GM12874 (cell line): Measurements from ENCODE around the gene KIRREL3.

Experiments
- TF ChIP-seq, protein P1 (sequence below): IDR thresholded peaks from 2 replicates; pipeline ENCODE4 v1.5.1; 2011; ENCODE audit warnings: low read depth, mild to moderate bottlenecking, control low read depth, low read length, moderate library complexity; ENCODE audit not compliant: insufficient read depth

Gene KIRREL3

GRCh38 chr11:126686938-126687337, 313.6 kb downstream of the KIRREL3 start:
- TF ChIP-seq, protein P1, sequence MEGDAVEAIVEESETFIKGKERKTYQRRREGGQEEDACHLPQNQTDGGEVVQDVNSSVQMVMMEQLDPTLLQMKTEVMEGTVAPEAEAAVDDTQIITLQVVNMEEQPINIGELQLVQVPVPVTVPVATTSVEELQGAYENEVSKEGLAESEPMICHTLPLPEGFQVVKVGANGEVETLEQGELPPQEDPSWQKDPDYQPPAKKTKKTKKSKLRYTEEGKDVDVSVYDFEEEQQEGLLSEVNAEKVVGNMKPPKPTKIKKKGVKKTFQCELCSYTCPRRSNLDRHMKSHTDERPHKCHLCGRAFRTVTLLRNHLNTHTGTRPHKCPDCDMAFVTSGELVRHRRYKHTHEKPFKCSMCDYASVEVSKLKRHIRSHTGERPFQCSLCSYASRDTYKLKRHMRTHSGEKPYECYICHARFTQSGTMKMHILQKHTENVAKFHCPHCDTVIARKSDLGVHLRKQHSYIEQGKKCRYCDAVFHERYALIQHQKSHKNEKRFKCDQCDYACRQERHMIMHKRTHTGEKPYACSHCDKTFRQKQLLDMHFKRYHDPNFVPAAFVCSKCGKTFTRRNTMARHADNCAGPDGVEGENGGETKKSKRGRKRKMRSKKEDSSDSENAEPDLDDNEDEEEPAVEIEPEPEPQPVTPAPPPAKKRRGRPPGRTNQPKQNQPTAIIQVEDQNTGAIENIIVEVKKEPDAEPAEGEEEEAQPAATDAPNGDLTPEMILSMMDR = no peak

DNA sequence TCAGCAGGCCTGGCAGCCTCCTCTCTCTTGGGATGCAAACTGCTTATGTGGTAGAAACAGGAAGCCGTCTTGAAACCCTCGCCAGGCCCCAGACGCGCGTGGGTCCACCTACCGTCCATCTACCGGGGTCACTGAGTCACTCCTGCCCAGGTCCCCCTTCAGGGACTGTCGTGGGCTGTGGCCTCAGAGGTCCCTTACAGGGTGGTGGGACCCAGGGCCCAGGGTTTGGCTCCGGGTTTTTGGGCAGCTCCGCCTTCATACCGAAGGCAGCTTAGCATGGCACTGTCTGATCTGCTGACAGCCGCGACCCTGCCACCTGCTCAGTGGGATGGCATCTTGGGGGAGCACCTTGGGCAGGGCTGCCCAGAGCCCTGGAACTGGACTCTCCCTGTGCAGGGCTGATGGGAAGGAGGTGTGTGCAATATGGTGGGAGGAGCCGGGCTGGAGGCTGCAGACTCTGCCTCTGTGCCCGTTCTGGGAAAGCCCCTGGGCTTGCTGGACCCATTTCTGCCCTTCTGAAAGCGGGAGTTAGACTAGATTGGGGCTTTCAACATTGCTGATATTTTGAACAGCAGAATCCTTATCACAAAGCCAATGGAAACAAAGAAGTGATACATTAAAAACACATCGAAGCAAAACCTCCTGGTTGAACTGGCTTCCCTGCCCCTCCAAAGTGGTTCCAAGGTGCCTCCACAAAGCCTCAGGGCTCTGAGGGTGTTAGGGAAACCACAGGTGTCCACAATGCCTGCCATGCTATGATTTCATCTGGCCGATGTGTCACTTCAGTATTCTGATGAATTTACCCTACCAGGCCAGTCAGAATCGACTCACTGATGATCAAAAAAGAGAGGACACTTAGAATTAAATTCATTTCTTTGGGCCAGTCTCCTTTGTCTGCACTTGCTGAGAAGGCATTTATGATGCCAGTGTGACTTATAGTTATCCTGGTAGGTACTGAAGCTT, 316.5 kb downstream of the KIRREL3 start:
- TF ChIP-seq, protein P1 = no peak

GRCh38 chr11:126682590-126682989, 318.0 kb downstream of the KIRREL3 start:
- TF ChIP-seq, protein P1 = no peak

DNA sequence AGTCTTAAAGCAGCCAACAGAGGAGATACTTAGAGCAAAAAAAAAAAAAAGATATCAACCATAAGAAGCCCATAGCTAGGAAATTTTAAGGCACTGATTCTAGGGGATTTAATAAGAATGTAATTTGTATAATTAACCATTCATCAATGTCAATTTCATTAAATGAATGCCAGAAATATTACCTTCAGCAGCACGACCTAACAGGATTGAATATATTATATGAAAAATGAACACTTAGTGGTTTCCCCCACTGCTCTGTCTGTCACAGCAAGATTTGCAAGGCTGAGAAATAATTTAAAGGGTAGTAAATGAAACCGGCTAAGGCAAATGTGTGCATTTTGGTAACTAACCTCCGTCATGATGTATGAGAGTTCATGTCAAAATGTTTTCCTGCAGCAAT, 319.9 kb downstream of the KIRREL3 start:
- TF ChIP-seq, protein P1 = no peak

- TF ChIP-seq, protein P1 = no peak
These were observed 320.4 kb downstream of the KIRREL3 start for GRCh38 chr11:126680131-126680530.

- TF ChIP-seq, protein P1 = no peak
These were observed 321.5 kb downstream of the KIRREL3 start for GRCh38 chr11:126679033-126679432.

GRCh38 chr11:126676536-126676935, 324.0 kb downstream of the KIRREL3 start:
- TF ChIP-seq, protein P1 = no peak
